Mesenchymal stem cell (in vitro differentiated cells and primary cell): ENCODE results near the gene MYBPC1.

ENCODE experiments used
- DNase-seq: peaks from one replicate; pipeline ENCODE4 v3.0.0-alpha.2; 2013
- H2AFZ ChIP-seq: one replicate; pipeline ENCODE4 v1.6.1; 2013; ENCODE audit warnings: low read depth, mild to moderate bottlenecking, control low read depth, inconsistent platforms, low read length, moderate library complexity
- H2AK5ac ChIP-seq: 2 replicates; pipeline ENCODE4 v1.6.1; 2013; ENCODE audit warnings: low read length, moderate library complexity, mild to moderate bottlenecking, inconsistent platforms; ENCODE audit not compliant: severe bottlenecking
- H2BK120ac ChIP-seq: one replicate; pipeline ENCODE4 v1.6.1; 2013; ENCODE audit warnings: low read depth, mild to moderate bottlenecking, inconsistent platforms, low read length, moderate library complexity
- H2BK12ac ChIP-seq, 2 experiments: one replicate each; pipeline ENCODE4 v1.6.1; 2013; ENCODE audit warnings: inconsistent platforms in 2 of 2, low read length in 2 of 2, mild to moderate bottlenecking in 2 of 2, moderate library complexity in 2 of 2, control low read depth in 1 of 2
- H2BK15ac ChIP-seq: one replicate; pipeline ENCODE4 v1.6.1; 2013; ENCODE audit warnings: mild to moderate bottlenecking, low read depth, inconsistent platforms; ENCODE audit not compliant: poor library complexity, severe bottlenecking
- H2BK5ac ChIP-seq: 2 replicates; pipeline ENCODE4 v1.6.1; 2013; ENCODE audit warnings: low read depth, mild to moderate bottlenecking, low read length, control low read depth, inconsistent platforms; ENCODE audit not compliant: poor library complexity, severe bottlenecking
- H3K14ac ChIP-seq, 2 experiments: one replicate each; pipeline ENCODE4 v1.6.1; 2013; ENCODE audit warnings: inconsistent platforms in 2 of 2, low read length in 2 of 2, control low read depth in 1 of 2, mild to moderate bottlenecking in 1 of 2, moderate library complexity in 1 of 2
- H3K18ac ChIP-seq, 2 experiments: one replicate each; pipeline ENCODE4 v1.6.1; 2013; ENCODE audit warnings: inconsistent platforms in 2 of 2, low read length in 2 of 2, control low read depth in 1 of 2, low read depth in 1 of 2, mild to moderate bottlenecking in 1 of 2
- H3K23ac ChIP-seq, 2 experiments: one replicate each; pipeline ENCODE4 v1.6.1; 2013; ENCODE audit warnings: inconsistent platforms in 2 of 2, low read length in 2 of 2, mild to moderate bottlenecking in 2 of 2, moderate library complexity in 2 of 2, control low read depth in 1 of 2
- H3K27ac ChIP-seq: 2 replicates; pipeline ENCODE4 v1.5.1; 2013; ENCODE audit warnings: mild to moderate bottlenecking, moderate library complexity, low read length, control low read depth, inconsistent platforms; ENCODE audit not compliant: poor library complexity, severe bottlenecking
- H3K27me3 ChIP-seq, 2 experiments: 2 replicates each; pipeline versions ENCODE4 v1.6.1 to v1.7.0; 2013; ENCODE audit warnings: low read length in 2 of 2, mild to moderate bottlenecking in 2 of 2, moderate library complexity in 2 of 2, control low read depth in 1 of 2, inconsistent platforms in 1 of 2; ENCODE audit not compliant: control insufficient read depth in 1 of 2, insufficient read depth in 1 of 2
- H3K36me3 ChIP-seq, 2 experiments: 2 replicates each; pipeline versions ENCODE4 v1.6.1 to v1.7.0; 2013; ENCODE audit warnings: low read length in 2 of 2, control low read depth in 1 of 2, inconsistent platforms in 1 of 2, low read depth in 1 of 2, mild to moderate bottlenecking in 1 of 2; ENCODE audit not compliant: insufficient read depth in 2 of 2, control insufficient read depth in 1 of 2
- H3K4ac ChIP-seq, 2 experiments: one replicate each; pipeline ENCODE4 v1.6.1; 2013; ENCODE audit warnings: inconsistent platforms in 2 of 2, low read length in 2 of 2, mild to moderate bottlenecking in 2 of 2, moderate library complexity in 2 of 2, control low read depth in 1 of 2, low read depth in 1 of 2
- H3K4me1 ChIP-seq: 2 replicates; pipeline ENCODE4 v1.6.1; 2013; ENCODE audit warnings: low read depth, low read length, control low read depth; ENCODE audit not compliant: control insufficient read depth, insufficient read depth
- H3K4me2 ChIP-seq: 2 replicates; pipeline ENCODE4 v1.6.1; 2013; ENCODE audit warnings: low read length, mild to moderate bottlenecking, inconsistent platforms; ENCODE audit not compliant: poor library complexity, severe bottlenecking
- H3K4me3 ChIP-seq, 2 experiments: 2 replicates each; pipeline versions ENCODE4 v1.5.1 to v1.7.0; 2013; ENCODE audit warnings: low read length in 2 of 2, mild to moderate bottlenecking in 2 of 2, control low read depth in 1 of 2, low read depth in 1 of 2; ENCODE audit not compliant: insufficient read depth in 1 of 2
- H3K79me1 ChIP-seq: replicated peaks from 2 replicates; pipeline ENCODE4 v1.6.1; 2013; ENCODE audit warnings: mild to moderate bottlenecking, control low read depth, low read length, inconsistent platforms; ENCODE audit not compliant: poor library complexity, severe bottlenecking
- H3K9ac ChIP-seq: 2 replicates; pipeline ENCODE4 v1.7.0; 2013; ENCODE audit warnings: mild to moderate bottlenecking, low read length, moderate library complexity
- H3K9me3 ChIP-seq: 2 replicates; pipeline ENCODE4 v1.7.0; 2013; ENCODE audit warnings: mild to moderate bottlenecking, low read length; ENCODE audit not compliant: control insufficient read depth
- H4K8ac ChIP-seq: one replicate; pipeline ENCODE4 v1.6.1; 2013; ENCODE audit warnings: inconsistent platforms, mild to moderate bottlenecking, low read length, moderate library complexity
- H4K91ac ChIP-seq: one replicate; pipeline ENCODE4 v1.6.1; 2013; ENCODE audit warnings: mild to moderate bottlenecking, low read length, inconsistent platforms
- WGBS: methylation state at CpG from one replicate; pipeline ENCODE4 v1.1.7; 2013; ENCODE audit warnings: mixed read lengths; 5-methylcytosine and 5-hydroxymethylcytosine counted together

MYBPC1 gene

DNA sequence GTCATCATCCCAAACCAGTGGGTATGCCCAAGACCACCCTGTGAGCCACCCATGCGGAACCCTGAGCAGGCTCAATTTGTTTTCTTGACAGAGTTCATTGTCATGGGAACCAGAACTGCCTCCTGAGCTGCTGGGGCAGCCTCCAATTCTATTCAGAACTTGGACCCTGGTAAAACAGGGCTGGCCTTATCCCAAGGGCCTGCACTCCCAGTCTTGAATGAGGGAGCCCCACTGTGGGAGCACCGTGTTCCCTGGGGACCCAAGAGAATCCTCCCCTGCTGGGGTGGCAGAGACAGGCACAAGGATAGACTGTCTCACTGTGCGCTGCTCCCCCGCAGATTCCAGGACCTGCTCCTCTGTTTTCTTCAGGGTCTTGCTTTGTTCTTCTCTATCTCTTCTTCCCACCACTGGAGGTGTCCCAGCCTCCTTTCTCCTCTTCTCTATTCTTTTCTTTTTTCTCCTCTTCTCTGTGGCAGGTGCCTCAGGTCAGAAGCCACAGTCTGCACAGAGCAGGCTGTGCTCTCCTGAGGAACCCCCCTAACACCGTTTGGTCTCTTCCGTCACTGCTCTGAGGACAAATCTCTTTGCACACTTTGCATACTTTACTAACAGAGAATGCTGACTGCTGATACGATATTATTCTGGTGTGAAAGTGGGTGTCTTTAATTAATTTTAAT lies 71.4 kb downstream of the MYBPC1 start:
- no peak overlapping the region for H2AK5ac ChIP-seq
- DNase-seq: no peak
- no peak overlapping the region for H3K4me2 ChIP-seq
- no peak overlapping the region for H3K23ac ChIP-seq
- H2AFZ ChIP-seq: no peak overlapping the region
- no peaks in the 10 kb centered on the region for H3K79me1 ChIP-seq
- H4K8ac ChIP-seq: no peak overlapping the region
- H3K4ac ChIP-seq: no peak overlapping the region
- H3K4me3 ChIP-seq: no peak overlapping the region
- no peak overlapping the region for H2BK15ac ChIP-seq
- H3K36me3 ChIP-seq: no peaks in the 10 kb centered on the region
- peaks cover 0 to 15% of the 10 kb centered on the region in 2 experiments for H3K27me3 ChIP-seq
- H4K91ac ChIP-seq: no peak overlapping the region
- WGBS: 80% methylated on average over 5 of the region's 7 CpGs
- no peak overlapping the region for H2BK12ac ChIP-seq
- H3K9ac ChIP-seq: no peak overlapping the region
- H3K4me1 ChIP-seq: no peaks in the 10 kb centered on the region
- no peak overlapping the region for H2BK120ac ChIP-seq
- no peak overlapping the region for H3K27ac ChIP-seq
- H3K9me3 ChIP-seq: no peaks in the 10 kb centered on the region
- no peak overlapping the region for H3K14ac ChIP-seq
- no peak overlapping the region for H2BK5ac ChIP-seq
- no peak overlapping the region for H3K18ac ChIP-seq

GRCh38 chr12:101667591-101667990 lies 72.8 kb downstream of the MYBPC1 start:
- no peak overlapping the region for H2BK12ac ChIP-seq
- no peaks in the 10 kb centered on the region for H3K9me3 ChIP-seq
- no peak overlapping the region for H2AFZ ChIP-seq
- H2BK15ac ChIP-seq: no peak overlapping the region
- no peaks in the 10 kb centered on the region for H3K4me1 ChIP-seq
- H3K9ac ChIP-seq: no peak overlapping the region
- H3K23ac ChIP-seq: no peak overlapping the region
- H4K91ac ChIP-seq: no peak overlapping the region
- H3K18ac ChIP-seq: no peak overlapping the region
- peaks cover 0 to 15% of the 10 kb centered on the region in 2 experiments for H3K27me3 ChIP-seq
- no peak overlapping the region for H2BK5ac ChIP-seq
- no peak overlapping the region for H4K8ac ChIP-seq
- H2AK5ac ChIP-seq: no peak overlapping the region
- no peak overlapping the region for H2BK120ac ChIP-seq
- DNase-seq: no peak
- H3K36me3 ChIP-seq: no peaks in the 10 kb centered on the region
- 95% methylated on average over 4 of the region's 5 CpGs for WGBS
- H3K4me3 ChIP-seq: no peak overlapping the region
- H3K27ac ChIP-seq: no peak overlapping the region
- H3K79me1 ChIP-seq: no peaks in the 10 kb centered on the region
- H3K14ac ChIP-seq: no peak overlapping the region
- H3K4ac ChIP-seq: no peak overlapping the region
- no peak overlapping the region for H3K4me2 ChIP-seq

DNA sequence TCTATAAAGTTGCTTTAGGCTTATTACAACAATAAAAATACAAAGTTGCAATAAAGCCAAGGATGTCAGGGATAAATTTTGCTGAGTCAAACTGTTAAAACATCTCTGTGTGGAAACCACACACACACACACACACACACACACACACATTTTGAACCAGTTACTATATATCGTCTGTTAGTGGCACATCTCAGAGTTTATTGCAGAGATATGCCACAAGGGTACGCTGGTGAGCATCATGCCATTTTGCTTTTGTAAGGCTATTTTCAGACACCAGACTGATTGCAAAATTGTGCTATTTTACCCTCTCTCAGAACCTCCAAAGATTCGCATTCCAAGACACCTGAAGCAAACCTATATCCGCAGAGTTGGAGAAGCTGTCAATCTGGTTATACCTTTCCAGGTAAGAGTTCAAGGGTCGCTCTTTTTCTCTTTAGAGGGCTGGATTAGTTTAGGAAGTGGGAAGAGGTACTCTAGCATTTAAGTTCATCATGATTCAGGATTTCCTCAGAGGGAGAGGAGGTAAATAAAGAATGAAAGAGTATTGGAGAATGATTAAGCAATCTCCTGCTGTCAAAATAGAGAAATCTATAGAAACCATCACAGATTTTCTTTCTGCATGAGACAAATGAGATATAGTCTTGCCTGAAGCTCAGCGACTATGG lies 75.4 kb downstream of the MYBPC1 start:
- Histone ChIP-seq H3K9ac (no peak overlapping the region), H3K4me3 (no peak overlapping the region), H4K91ac (no peak overlapping the region), H3K9me3 (no peaks in the 10 kb centered on the region), H2BK120ac (no peak overlapping the region), H2BK12ac (no peak overlapping the region), H3K18ac (no peak overlapping the region), H2AFZ (no peak overlapping the region), H3K4ac (no peak overlapping the region), H3K36me3 (no peaks in the 10 kb centered on the region), H4K8ac (no peak overlapping the region), H3K23ac (no peak overlapping the region), H3K14ac (no peak overlapping the region), H2BK15ac (no peak overlapping the region), H3K79me1 (no peaks in the 10 kb centered on the region), H2BK5ac (no peak overlapping the region), H3K4me2 (no peak overlapping the region), H3K27me3 (peaks cover 0 to 9% of the 10 kb centered on the region in 2 experiments), H2AK5ac (no peak overlapping the region), H3K27ac (no peak overlapping the region), H3K4me1 (no peaks in the 10 kb centered on the region)
- 65% methylated on average over 6 of the region's 6 CpGs for WGBS
- peak; percentile 58 for DNase-seq

- H3K27me3 ChIP-seq: peaks cover 0 to 2% of the 10 kb centered on the region in 2 experiments
- H2BK15ac ChIP-seq: no peak overlapping the region
- H3K18ac ChIP-seq: no peak overlapping the region
- no peak overlapping the region for H3K9ac ChIP-seq
- no peak overlapping the region for H3K4ac ChIP-seq
- H3K4me2 ChIP-seq: no peak overlapping the region
- H3K36me3 ChIP-seq: no peaks in the 10 kb centered on the region
- no peak overlapping the region for H3K27ac ChIP-seq
- H2BK12ac ChIP-seq: no peak overlapping the region
- H2BK120ac ChIP-seq: no peak overlapping the region
- no peak for DNase-seq
- no peak overlapping the region for H2BK5ac ChIP-seq
- H4K8ac ChIP-seq: no peak overlapping the region
- H4K91ac ChIP-seq: no peak overlapping the region
- H2AK5ac ChIP-seq: no peak overlapping the region
- 79% methylated on average over 6 of the region's 6 CpGs for WGBS
- H2AFZ ChIP-seq: no peak overlapping the region
- H3K14ac ChIP-seq: no peak overlapping the region
- no peak overlapping the region for H3K4me3 ChIP-seq
- no peaks in the 10 kb centered on the region for H3K9me3 ChIP-seq
- H3K79me1 ChIP-seq: no peaks in the 10 kb centered on the region
- no peaks in the 10 kb centered on the region for H3K4me1 ChIP-seq
- H3K23ac ChIP-seq: no peak overlapping the region
Observed at GRCh38 chr12:101671157-101671791, 76.5 kb downstream of the MYBPC1 start.
